ENCODE data around the gene CPPED1.

- no peak for TF ChIP-seq CTCF (IDR thresholded peaks at IDR 0.05)
- TF ChIP-seq POLR2AphosphoS5 (IDR thresholded peaks at IDR 0.05), result no peak
- no peak for TF ChIP-seq POLR2A (IDR thresholded peaks at IDR 0.05)
- TF ChIP-seq EP300 (IDR thresholded peaks at IDR 0.05), result no peak
These were observed 12.3 kb downstream of the CPPED1 start for GRCh38 chr16:12791340-12791739.

Measured in sigmoid colon (tissue), 4 donors.